K562 (cell line): ENCODE measurements around the gene GAL3ST2. TPM values are rescaled to one million over a fixed set of nuclear protein-coding genes. Genes with fewer than 3 reads are reported as not detected.

ENCODE experiments used
- ATAC-seq: fragments of 200-7000 bp; cut with Tn5 transposase; 3 replicates; pipeline ENCODE4 v1.9.1; 2020; ENCODE audit warnings: moderate library complexity
- BruUV-seq: library from RNA; stranded (reverse); fragments of 400-500 nt; replicated peaks from 2 replicates; lab custom pipeline; 2021; lab: Mats Ljungman, UMichigan
- CTCF ChIA-PET: fragments of 300-600 bp; formaldehyde crosslinking; extraction: SDS; loops from one replicate; lab custom pipeline; 2021; ENCODE audit warnings: low intra/inter-chr PET ratio; lab: Yijun Ruan, JAX
- POLR2A ChIA-PET: fragments of 300-600, 350-650 bp; sonication (Branson Sonifier 250); formaldehyde crosslinking; extraction: SDS; loops from one replicate; lab custom pipeline; 2021; ENCODE audit warnings: antibody characterized with exemption, inconsistent platforms; lab: Yijun Ruan, JAX
- DNase-seq, 4 experiments: peaks; one replicate each; pipeline versions ENCODE4 v3.0.0 to v3.0.0-alpha.2; 2011 to 2018; ENCODE audit warnings: low spot score in 3 of 4, mixed read lengths in 3 of 4; ENCODE audit errors: extremely low read depth in 1 of 4
- FAIRE-seq: peaks from 2 replicates; lab custom pipeline; 2011; peaks lifted over from hg19 to GRCh38; lab: Jason Lieb, UNC
- H2AFZ ChIP-seq: 2 replicates; pipeline ENCODE4 v1.6.0; 2011; ENCODE audit warnings: low read depth, low read length, control low read depth, inconsistent platforms
- H3K27ac ChIP-seq: fragments of 200-600 bp; 3 replicates; pipeline ENCODE4 v1.8.0; 2011; ENCODE audit warnings: low read depth, mild to moderate bottlenecking, control low read depth, inconsistent platforms, low read length, moderate library complexity, mixed read lengths; ENCODE audit errors: extremely low read depth
- H3K27me3 ChIP-seq, 2 experiments: fragments of 300-600 bp in 1 of 2; 2 replicates in 1 of 2; 3 replicates in 1 of 2; pipeline versions ENCODE4 v1.6.0 to v1.8.0; 2011; ENCODE audit warnings: inconsistent platforms in 2 of 2, low read length in 2 of 2, mild to moderate bottlenecking in 1 of 2, mixed read lengths in 1 of 2, moderate library complexity in 1 of 2; ENCODE audit not compliant: control insufficient read depth in 2 of 2, insufficient read depth in 2 of 2
- H3K36me3 ChIP-seq: fragments of 300-600 bp; 3 replicates; pipeline ENCODE4 v1.8.0; 2011; ENCODE audit warnings: mild to moderate bottlenecking, low read length, inconsistent platforms; ENCODE audit not compliant: control insufficient read depth, insufficient read depth
- H3K4me1 ChIP-seq, 2 experiments: fragments of 200-600 bp in 1 of 2; replicated peaks in 1 of 2; 2 replicates in 1 of 2; 3 replicates in 1 of 2; pipeline versions ENCODE4 v1.5.1 to v1.8.0; 2011; ENCODE audit warnings: inconsistent platforms in 2 of 2, low read length in 2 of 2, mild to moderate bottlenecking in 1 of 2, mixed read lengths in 1 of 2, moderate library complexity in 1 of 2; ENCODE audit not compliant: control insufficient read depth in 2 of 2, insufficient read depth in 2 of 2
- H3K4me2 ChIP-seq: 2 replicates; pipeline ENCODE4 v1.6.1; 2011; ENCODE audit warnings: low read length, control low read depth, inconsistent platforms, mixed read lengths; ENCODE audit not compliant: insufficient read depth
- H3K4me3 ChIP-seq: fragments of 200-600 bp; sonication (generic), shearing (Covaris generic); 2 replicates; pipeline ENCODE4 v1.5.1; 2016; ENCODE audit warnings: control low read depth, inconsistent platforms
- H3K79me2 ChIP-seq: fragments of 200-600 bp; 3 replicates; pipeline ENCODE4 v1.8.0; 2011; ENCODE audit warnings: low read length, inconsistent platforms; ENCODE audit not compliant: control insufficient read depth, insufficient read depth
- H3K9ac ChIP-seq, 2 experiments: 2 replicates each; pipeline versions ENCODE4 v1.6.0 to v1.6.1; 2011; ENCODE audit warnings: low read depth in 2 of 2, low read length in 2 of 2, control low read depth in 1 of 2, inconsistent platforms in 1 of 2, mild to moderate bottlenecking in 1 of 2, mixed read lengths in 1 of 2; ENCODE audit not compliant: insufficient read depth in 1 of 2
- H3K9me1 ChIP-seq: one replicate; pipeline ENCODE4 v1.6.0; 2011; ENCODE audit warnings: inconsistent platforms, mild to moderate bottlenecking, low read length, moderate library complexity; ENCODE audit not compliant: control insufficient read depth, insufficient read depth
- H3K9me3 ChIP-seq: replicated peaks from 2 replicates; pipeline ENCODE4 v1.5.1; 2011; ENCODE audit warnings: low read depth, low read length, inconsistent platforms; ENCODE audit not compliant: control insufficient read depth, insufficient read depth
- H4K20me1 ChIP-seq: replicated peaks from 2 replicates; pipeline ENCODE4 v1.6.1; 2011; ENCODE audit warnings: low read length, inconsistent platforms, mixed read lengths; ENCODE audit not compliant: control insufficient read depth, insufficient read depth
- CBX1 ChIP-seq: sonication (generic); IDR thresholded peaks from 2 replicates; pipeline ENCODE4 v1.6.1; 2016; ENCODE audit warnings: antibody characterized with exemption, low read depth, mild to moderate bottlenecking
- CREB3 ChIP-seq: fragments of 450-650 bp; conservative IDR thresholded peaks from 2 replicates; pipeline ENCODE4 v1.6.1; 2016; ENCODE audit warnings: missing genetic modification characterization, low read depth, mild to moderate bottlenecking, missing compliant biosample characterization, moderate library complexity
- CTCF ChIP-seq, 3 experiments: IDR thresholded peaks in 2 of 3; conservative IDR thresholded peaks in 1 of 3; 2 replicates each; pipeline ENCODE4 v1.5.1; 2011 to 2012; ENCODE audit warnings: low read length in 3 of 3, mild to moderate bottlenecking in 3 of 3, control low read depth in 2 of 3, improper control_type of control experiment in 1 of 3, inconsistent platforms in 1 of 3, low read depth in 1 of 3, mixed read lengths in 1 of 3, moderate library complexity in 1 of 3; ENCODE audit not compliant: insufficient read depth in 2 of 3
- E2F4 ChIP-seq: sonication (generic); formaldehyde crosslinking; IDR thresholded peaks from 2 replicates; pipeline ENCODE4 v1.8.0; 2022; ENCODE audit warnings: mild to moderate bottlenecking, low read depth, missing genetic modification reagents
- FIP1L1 ChIP-seq: fragments of 200-400 bp; formaldehyde crosslinking; IDR thresholded peaks from 2 replicates; pipeline ENCODE4 v1.6.1; 2018; ENCODE audit warnings: mild to moderate bottlenecking, low read depth, low read length; ENCODE audit not compliant: poor library complexity, severe bottlenecking
- MAFG ChIP-seq: fragments of 450-650 bp; conservative IDR thresholded peaks from 2 replicates; pipeline ENCODE4 v1.6.1; 2016; ENCODE audit warnings: missing genetic modification characterization, missing compliant biosample characterization
- NCOA6 ChIP-seq: fragments of 450-650 bp; IDR thresholded peaks from 2 replicates; pipeline ENCODE4 v1.6.1; 2017; ENCODE audit warnings: mild to moderate bottlenecking
- NFIC ChIP-seq: fragments of 450-650 bp; IDR thresholded peaks from 2 replicates; pipeline ENCODE4 v1.6.1; 2017; ENCODE audit warnings: mild to moderate bottlenecking, inconsistent platforms
- WGBS: fragments of 100-300 bp; shearing (Covaris generic); methylation state at CpG from one replicate; pipeline ENCODE4 v1.1.6; 2016; ENCODE audit warnings: low coverage, mixed read lengths; ENCODE audit not compliant: insufficient coverage; ENCODE audit errors: missing lambda C conversion rate; 5-methylcytosine and 5-hydroxymethylcytosine counted together
- in situ Hi-C: fragments of 300-500 bp; cut with MboI; formaldehyde crosslinking; loops from 4 replicates; pipeline ENCODE4 v1.15.0; 2018; ENCODE audit warnings: inconsistent platforms, mixed read lengths
- intact Hi-C: fragments of 100-400 bp; cut with micrococcal nuclease; formaldehyde crosslinking; loops from 2 replicates; pipeline ENCODE4 v1.14.2; 2022
- polyA plus RNA-seq, 8 experiments: library from polyadenylated mRNA; depleted of rRNA in 4 of 8; stranded (reverse) in 5 of 8; unstranded in 3 of 8; fragments of >200 nt; fragmentation: Nextera tagmentation in 2 of 8; fragmentation: Illumina TruSeq in 1 of 8; extraction: Ambion mirVana in 2 of 8; extraction: Trizol in 1 of 8; gene quantifications; 2 replicates each; pipeline versions ENCODE4 v1.2.1 to v1.2.3, GENCODE V29; 2011 to 2014; ENCODE audit warnings: inconsistent platforms in 1 of 8, missing spikeins in 1 of 8
- total RNA-seq, 7 experiments: library from RNA; depleted of rRNA in 6 of 7; stranded (reverse); fragments of >200 nt in 6 of 7; fragmentation: Illumina TruSeq in 2 of 7; extraction: Trizol in 2 of 7; gene quantifications; 2 replicates each; pipeline versions ENCODE4 v1.2.1 to v1.2.3, GENCODE V29; 2011 to 2021; ENCODE audit warnings: low replicate concordance in 1 of 7

Gene GAL3ST2
- total and polyA plus RNA-seq, 9 of the 15 experiments (the other 6 are each of a cell fraction or from before 2014, with no cell fraction given): 0.42 TPM; not detected in 8

- H3K4me1 ChIP-seq: peaks cover 4 to 46% of the 10 kb centered on the region in 2 experiments; a peak in 3 of 5 replicates
- intact Hi-C loops: loop anchor here (5.0 kb wide), 2 partner anchors 47 to 148 kb away; partner anchors contain the start of gene DTYMK
- H3K9ac ChIP-seq: peak overlapping the region; percentile 34 to 88; a peak in 3 of 4 replicates
- WGBS: 0% methylated on average over 4 of the region's 25 CpGs
- no peaks in the 10 kb centered on the region for H3K27me3 ChIP-seq
- peaks cover 10% of the 10 kb centered on the region; the same call in 1 of the 3 replicates for H3K36me3 ChIP-seq
- in situ Hi-C loops: no loop called here
- POLR2A ChIA-PET: interaction anchor here (0.6 kb wide), 1 partner anchor 40 kb away, joined by 3 read pairs; no protein-coding TSS in a partner anchor
- CTCF ChIA-PET: no interaction called here
- FAIRE-seq (no peak), ATAC-seq (peak; percentile 21; the same call in 2 of the 3 replicates), DNase-seq (no peak)
- peak overlapping the region; percentile 65 for H3K4me2 ChIP-seq
- BruUV-seq: no TSS peak
- H4K20me1 ChIP-seq: 0 out of 2 replicates have a peak, but pooled peaks cover 3% of the 10 kb centered on the region
- H3K9me1 ChIP-seq: no peaks in the 10 kb centered on the region
- H3K4me3 ChIP-seq: peak overlapping the region; percentile 74
- H2AFZ ChIP-seq: peak overlapping the region; percentile 89
- peaks cover 19% of the 10 kb centered on the region for H3K79me2 ChIP-seq
- peak; percentile 45 for TF ChIP-seq NFIC
- TF ChIP-seq NCOA6: peak; percentile 78
- no peak for TF ChIP-seq E2F4 (CRISPR knock-in tag)
- TF ChIP-seq FIP1L1: peak; percentile 2
- TF ChIP-seq CREB3: no peak
- 0 out of 6 replicates have a peak, but pooled peaks of 1 of the 3 experiments have one; percentile 12 for TF ChIP-seq CTCF (IDR thresholded peaks at IDR 0.05 in 2 of 3, conservative IDR thresholded peaks at IDR 0.05 in 1 of 3; ENCODE audit: insufficient read depth in 2 of 3, low read depth in 1 of 3, low read length in 3 of 3)
- no peak for TF ChIP-seq MAFG
- 0 out of 2 replicates have a peak, but pooled peaks have one; percentile 13 for TF ChIP-seq CBX1
- no peaks in the 10 kb centered on the region for H3K9me3 ChIP-seq
- no peak overlapping the region for H3K27ac ChIP-seq
Observed at GRCh38 chr2:241734208-241734466, 42.5 kb upstream of the GAL3ST2 start.
